Thoracic aorta (tissue), 2 donors: ENCODE results near the gene MGAT5. TPM values are rescaled to one million over a fixed set of nuclear protein-coding genes. Genes with fewer than 3 reads are reported as not detected.

ENCODE experiments used
- ATAC-seq: fragments of 150-250 bp; one replicate; pipeline ENCODE4 v1.8.0; 2017; ENCODE audit warnings: low read depth; ENCODE audit not compliant: insufficient number of reproducible peaks, low FRiP score
- DNase-seq: peaks from one replicate; pipeline ENCODE4 v3.0.0-alpha.2; 2020; ENCODE audit warnings: low spot score
- H3K27ac ChIP-seq, 2 donors: fragments of 200-600 bp; sonication (generic); 1 replicate in 1 of 2; 2 replicates in 1 of 2; pipeline ENCODE4 v1.5.1; 2016; ENCODE audit warnings: mild to moderate bottlenecking in 2 of 2, moderate library complexity in 2 of 2
- H3K27me3 ChIP-seq: fragments of 200-600 bp; sonication (generic); replicated peaks from 2 replicates; pipeline ENCODE4 v1.6.0; 2016; ENCODE audit warnings: mild to moderate bottlenecking; ENCODE audit not compliant: insufficient read depth
- H3K36me3 ChIP-seq: fragments of 200-600 bp; sonication (generic); one replicate; pipeline ENCODE4 v1.5.1; 2016
- H3K4me1 ChIP-seq, 2 donors: fragments of 200-600 bp; sonication (generic); 1 replicate in 1 of 2; 2 replicates in 1 of 2; pipeline versions ENCODE4 v1.5.1 to v1.6.0; 2016; ENCODE audit warnings: low read depth in 2 of 2, mild to moderate bottlenecking in 1 of 2; ENCODE audit not compliant: control insufficient read depth in 1 of 2
- H3K4me3 ChIP-seq: fragments of 200-600 bp; sonication (generic); 2 replicates; pipeline ENCODE4 v1.5.1; 2016; ENCODE audit warnings: mild to moderate bottlenecking
- H3K9me3 ChIP-seq: fragments of 200-600 bp; sonication (generic); 2 replicates; pipeline ENCODE4 v1.5.1; 2016
- CTCF ChIP-seq: fragments of 200-600 bp; sonication (generic); IDR thresholded peaks from one replicate; pipeline ENCODE4 v1.5.1; 2019; ENCODE audit warnings: antibody characterized with exemption
- total RNA-seq, 2 donors: library from RNA; depleted of rRNA; stranded (reverse); fragments of >200 nt; gene quantifications; one replicate each; pipeline versions ENCODE4 v1.1.0 to v1.2.3, GENCODE V29; 2016

The MGAT5 gene
- total RNA-seq, 2 donors from 2014 or later, result 43.9 to 95.3 TPM

DNA sequence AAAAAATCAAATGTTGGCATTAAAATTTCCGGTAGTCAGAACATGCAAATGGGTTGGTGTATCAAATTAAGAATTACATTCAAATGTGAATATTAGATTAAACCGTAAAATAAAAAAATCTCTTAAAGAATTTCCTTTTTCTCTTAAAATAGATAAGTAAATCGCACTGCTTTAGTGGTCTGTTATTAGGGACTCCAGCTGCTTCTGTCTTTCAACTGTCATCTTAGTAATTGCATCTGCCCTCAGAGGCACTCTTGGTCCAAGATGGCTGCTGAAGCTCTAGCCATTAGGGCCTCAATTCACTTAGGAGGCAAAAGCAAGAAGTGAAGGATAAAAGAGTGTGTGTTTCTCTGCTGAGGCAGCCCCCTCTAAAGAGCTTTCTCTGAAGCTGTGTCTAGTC lies 132.4 kb downstream of the MGAT5 start:
- DNase-seq, result no peak
- no peak for ATAC-seq
- H3K4me3 ChIP-seq, result no peak overlapping the region
- no peaks in the 10 kb centered on the region for H3K4me1 ChIP-seq
- no peak overlapping the region for H3K27ac ChIP-seq
- no peaks in the 10 kb centered on the region for H3K9me3 ChIP-seq
- H3K27me3 ChIP-seq, result no peaks in the 10 kb centered on the region
- TF ChIP-seq CTCF, result no peak
- no peaks in the 10 kb centered on the region for H3K36me3 ChIP-seq

- no peak overlapping the region for H3K27ac ChIP-seq
- ATAC-seq, result no peak
- H3K36me3 ChIP-seq, result no peaks in the 10 kb centered on the region
- no peaks in the 10 kb centered on the region for H3K9me3 ChIP-seq
- no peaks in the 10 kb centered on the region for H3K27me3 ChIP-seq
- TF ChIP-seq CTCF, result no peak
- H3K4me1 ChIP-seq, result peaks cover 10 to 26% of the 10 kb centered on the region in 2 donors
- H3K4me3 ChIP-seq, result no peak overlapping the region
- DNase-seq, result no peak
Observed at GRCh38 chr2:134389381-134389780, 135.5 kb downstream of the MGAT5 start.

- Histone ChIP-seq H3K27me3 (no peaks in the 10 kb centered on the region), H3K27ac (no peak overlapping the region)
- ATAC-seq, result no peak
Observed at GRCh38 chr2:134391751-134392160, 137.9 kb downstream of the MGAT5 start.

DNA sequence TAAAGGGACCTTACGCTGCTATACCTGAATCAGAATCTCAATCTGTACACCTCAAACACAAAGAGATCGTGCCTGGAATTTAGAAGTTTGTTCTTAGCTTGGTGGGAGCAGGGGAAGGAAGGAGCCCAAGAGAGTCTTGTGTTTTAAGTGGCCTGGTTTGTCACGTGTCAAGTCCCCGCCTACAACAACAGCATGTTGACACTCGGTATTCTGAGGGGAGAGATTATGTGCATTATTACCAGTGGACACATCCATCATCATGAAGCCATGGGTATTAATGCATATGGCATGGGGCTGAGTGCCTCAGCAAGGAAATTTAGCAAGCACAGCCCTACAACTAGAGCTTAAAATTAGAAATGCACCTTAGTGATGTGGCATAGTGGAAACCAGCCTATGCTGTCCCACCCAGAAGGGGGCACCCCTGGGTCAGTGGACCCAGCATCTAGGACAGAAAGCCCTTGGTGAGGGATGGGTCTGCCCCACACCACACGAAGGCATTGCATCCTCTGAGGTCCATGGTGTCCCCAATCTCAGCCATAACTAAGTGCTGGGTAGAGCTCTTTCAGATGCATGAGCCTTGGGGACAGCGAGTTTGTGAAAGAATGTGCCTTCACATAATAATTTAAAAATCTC lies 138.7 kb downstream of the MGAT5 start:
- ATAC-seq, result no peak
- no peak for TF ChIP-seq CTCF

More at GRCh38 chr2:134391751-134392160, 137.9 kb downstream of the MGAT5 start:
- no peaks in the 10 kb centered on the region for H3K9me3 ChIP-seq
- peaks cover 13 to 33% of the 10 kb centered on the region in 2 donors for H3K4me1 ChIP-seq
- no peak overlapping the region for H3K4me3 ChIP-seq
- TF ChIP-seq CTCF, result no peak
- H3K36me3 ChIP-seq, result no peaks in the 10 kb centered on the region
- DNase-seq, result no peak

GRCh38 chr2:134393075-134393461 lies 139.2 kb downstream of the MGAT5 start:
- no peak for TF ChIP-seq CTCF
- DNase-seq (no peak), ATAC-seq (peak; percentile 58)
- peaks cover 13 to 33% of the 10 kb centered on the region in 2 donors for H3K4me1 ChIP-seq
- no peak overlapping the region for H3K4me3 ChIP-seq
- H3K36me3 ChIP-seq, result no peaks in the 10 kb centered on the region
- no peaks in the 10 kb centered on the region for H3K9me3 ChIP-seq
- H3K27me3 ChIP-seq, result no peaks in the 10 kb centered on the region
- peak overlapping the region; percentile 30 to 47 for H3K27ac ChIP-seq

More for the DNA sequence above, 138.7 kb downstream of the MGAT5 start:
- Histone ChIP-seq H3K36me3 (no peaks in the 10 kb centered on the region), H3K27ac (peak overlapping the region; percentile 30 to 47), H3K4me3 (no peak overlapping the region), H3K9me3 (no peaks in the 10 kb centered on the region), H3K4me1 (peaks cover 13 to 33% of the 10 kb centered on the region in 2 donors), H3K27me3 (no peaks in the 10 kb centered on the region)
- no peak for DNase-seq
